Endothelial cell (in vitro differentiated cells): Measurements from ENCODE around the gene DAZAP2. TPM values are rescaled to one million over a fixed set of nuclear protein-coding genes. Genes with fewer than 3 reads are reported as not detected.
"Not testable (repeated sequence)": the region's sequence is repeated elsewhere in the genome, so short reads cannot be mapped to it uniquely, and the experiment has no call there.

Source experiments
- DNase-seq: peaks from one replicate; pipeline ENCODE4 v3.0.0; 2021; ENCODE audit warnings: low spot score
- H3K27ac Mint-ChIP-seq: one replicate; pipeline ENCODE4 v1.8.0; 2021; ENCODE audit warnings: mixed read lengths, inconsistent platforms; ENCODE audit not compliant: unreplicated experiment
- H3K27me3 Mint-ChIP-seq: one replicate; pipeline ENCODE4 v1.8.0; 2021; ENCODE audit warnings: mild to moderate bottlenecking, moderate library complexity, mixed read lengths, inconsistent platforms; ENCODE audit not compliant: unreplicated experiment
- H3K36me3 Mint-ChIP-seq: one replicate; pipeline ENCODE4 v1.8.0; 2021; ENCODE audit warnings: mild to moderate bottlenecking, low read depth, mixed read lengths, inconsistent platforms; ENCODE audit not compliant: unreplicated experiment
- H3K4me1 Mint-ChIP-seq: one replicate; pipeline ENCODE4 v1.8.0; 2021; ENCODE audit warnings: mild to moderate bottlenecking, mixed read lengths, inconsistent platforms; ENCODE audit not compliant: unreplicated experiment
- H3K4me3 Mint-ChIP-seq: one replicate; pipeline ENCODE4 v1.8.0; 2021; ENCODE audit warnings: mild to moderate bottlenecking, mixed read lengths, inconsistent platforms; ENCODE audit not compliant: unreplicated experiment
- H3K9me3 Mint-ChIP-seq: one replicate; pipeline ENCODE4 v1.8.0; 2021; ENCODE audit warnings: mixed read lengths, inconsistent platforms; ENCODE audit not compliant: unreplicated experiment
- total RNA-seq: library from RNA; stranded (reverse); fragmentation: NEBNext Ultra II Directional; extraction: Animal tissue kit (Norgen Biotek cat#: 25700); gene quantifications from one replicate; pipeline ENCODE4 v1.2.1, GENCODE V29; 2021; ENCODE audit not compliant: unreplicated experiment
- TF ChIP-seq, protein P1 (sequence below): fragments of 200-600 bp; sonication (generic); IDR thresholded peaks from one replicate; pipeline ENCODE4 v1.5.0; 2021; ENCODE audit warnings: antibody characterized with exemption; ENCODE audit not compliant: unreplicated experiment

Gene DAZAP2
- total RNA-seq, 1 donor from 2014 or later: 28.1 TPM

DNA sequence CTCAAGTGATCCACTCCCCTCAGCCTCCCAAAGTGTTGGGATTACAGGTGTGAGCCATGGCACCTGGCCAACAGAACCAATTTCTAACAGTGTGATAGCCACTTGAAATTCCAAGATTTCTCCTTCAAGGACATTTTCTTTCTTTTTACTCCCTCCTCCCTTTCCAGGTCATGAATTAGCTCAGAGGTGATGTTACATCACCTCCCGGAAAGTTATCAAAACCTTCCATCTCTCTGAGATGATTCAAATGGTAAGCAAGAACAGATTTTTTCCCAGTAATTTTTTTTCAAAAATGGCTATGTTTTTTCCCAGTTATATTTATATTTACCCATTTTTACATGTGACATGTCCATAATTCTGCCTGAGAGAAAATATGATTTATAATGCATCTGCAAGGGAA is 47.2 kb downstream of the DAZAP2 start:
- TF ChIP-seq, protein P1, sequence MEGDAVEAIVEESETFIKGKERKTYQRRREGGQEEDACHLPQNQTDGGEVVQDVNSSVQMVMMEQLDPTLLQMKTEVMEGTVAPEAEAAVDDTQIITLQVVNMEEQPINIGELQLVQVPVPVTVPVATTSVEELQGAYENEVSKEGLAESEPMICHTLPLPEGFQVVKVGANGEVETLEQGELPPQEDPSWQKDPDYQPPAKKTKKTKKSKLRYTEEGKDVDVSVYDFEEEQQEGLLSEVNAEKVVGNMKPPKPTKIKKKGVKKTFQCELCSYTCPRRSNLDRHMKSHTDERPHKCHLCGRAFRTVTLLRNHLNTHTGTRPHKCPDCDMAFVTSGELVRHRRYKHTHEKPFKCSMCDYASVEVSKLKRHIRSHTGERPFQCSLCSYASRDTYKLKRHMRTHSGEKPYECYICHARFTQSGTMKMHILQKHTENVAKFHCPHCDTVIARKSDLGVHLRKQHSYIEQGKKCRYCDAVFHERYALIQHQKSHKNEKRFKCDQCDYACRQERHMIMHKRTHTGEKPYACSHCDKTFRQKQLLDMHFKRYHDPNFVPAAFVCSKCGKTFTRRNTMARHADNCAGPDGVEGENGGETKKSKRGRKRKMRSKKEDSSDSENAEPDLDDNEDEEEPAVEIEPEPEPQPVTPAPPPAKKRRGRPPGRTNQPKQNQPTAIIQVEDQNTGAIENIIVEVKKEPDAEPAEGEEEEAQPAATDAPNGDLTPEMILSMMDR: no peak
- DNase-seq: no peak
- H3K27ac Mint-ChIP-seq: no peak overlapping the region
- no peaks in the 10 kb centered on the region for H3K4me1 Mint-ChIP-seq
- no peaks in the 10 kb centered on the region for H3K9me3 Mint-ChIP-seq
- H3K36me3 Mint-ChIP-seq: no peaks in the 10 kb centered on the region
- H3K27me3 Mint-ChIP-seq: no peaks in the 10 kb centered on the region
- H3K4me3 Mint-ChIP-seq: no peak overlapping the region

DNA sequence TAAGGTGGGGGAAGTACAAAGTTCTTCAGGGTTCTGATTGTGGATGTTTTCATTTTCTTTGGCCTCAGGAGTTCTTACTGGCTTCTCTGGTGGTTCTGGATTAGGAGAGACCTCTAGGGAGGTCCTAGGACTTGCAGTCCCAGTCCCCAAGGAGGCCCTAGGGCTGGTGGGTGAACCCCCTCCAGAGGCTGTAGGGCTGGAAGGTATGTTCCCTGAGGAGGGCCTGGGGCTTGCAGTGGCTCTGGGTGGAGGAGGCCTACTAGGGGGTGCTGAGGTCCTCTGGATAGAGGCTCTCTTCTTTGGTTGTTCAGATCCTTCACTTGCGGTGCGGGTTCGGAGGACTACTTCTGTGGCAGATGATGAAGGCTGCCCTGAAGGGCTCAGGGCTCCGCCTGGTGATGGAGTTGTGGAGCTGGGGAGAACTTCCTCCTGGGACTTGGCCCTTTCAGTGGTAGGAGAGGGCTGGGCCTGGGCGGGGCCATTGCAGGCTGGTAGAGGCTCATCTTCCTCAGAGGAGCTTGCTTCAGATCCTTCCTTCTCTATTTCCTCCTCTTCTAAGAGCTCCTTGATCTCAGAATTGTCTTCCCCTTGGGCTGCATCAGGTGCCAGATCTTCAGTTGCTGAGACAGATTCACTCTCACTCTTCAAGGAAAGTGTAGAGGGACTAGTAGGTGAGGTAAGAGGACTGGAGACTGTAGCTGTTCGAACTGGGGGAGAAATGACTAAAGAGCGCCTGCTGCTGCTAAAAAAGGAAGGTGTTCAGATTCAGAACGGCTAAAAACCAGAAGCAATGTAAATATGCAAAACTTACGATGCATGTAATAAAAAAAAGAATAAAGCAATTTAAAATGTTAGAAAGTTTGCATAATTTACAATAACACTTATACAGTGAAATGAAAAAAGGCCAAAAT is 53.2 kb downstream of the DAZAP2 start:
- H3K27me3 Mint-ChIP-seq, H3K4me3 Mint-ChIP-seq, H3K27ac Mint-ChIP-seq, DNase-seq, H3K36me3 Mint-ChIP-seq, H3K9me3 Mint-ChIP-seq, H3K4me1 Mint-ChIP-seq: not testable (repeated sequence)

Other genes starting within 250 kb of the DAZAP2 start
- 47.3 TPM for gene SLC11A2, start 212.4 kb upstream of the DAZAP2 start, total RNA-seq
- gene LETMD1, start 190.5 kb upstream of the DAZAP2 start, total RNA-seq: 32.8 TPM
- gene CSRNP2, start 155.2 kb upstream of the DAZAP2 start, total RNA-seq: 112 TPM
- gene TFCP2, start 65.7 kb upstream of the DAZAP2 start, total RNA-seq: 29.5 TPM
- gene POU6F1, start 20.8 kb upstream of the DAZAP2 start, total RNA-seq: 10.8 TPM
- 167 TPM for gene SMAGP, start 31.6 kb downstream of the DAZAP2 start, total RNA-seq
- not detected for gene BIN2, start 85.3 kb downstream of the DAZAP2 start, total RNA-seq
- gene CELA1, start 107.9 kb downstream of the DAZAP2 start, total RNA-seq: not detected
- gene GALNT6, start 152.6 kb downstream of the DAZAP2 start, total RNA-seq: 12.5 TPM
- gene SLC4A8, start 186.0 kb downstream of the DAZAP2 start, total RNA-seq: 16.7 TPM